Measurements from ENCODE around the gene ELMOD3. TPM values are rescaled to one million over a fixed set of nuclear protein-coding genes. Genes with fewer than 3 reads are reported as not detected.
"Not testable (repeated sequence)": the region's sequence is repeated elsewhere in the genome, so short reads cannot be mapped to it uniquely, and the experiment has no call there.

ELMOD3 gene
- total and polyA plus RNA-seq, 9 of the 15 experiments (the other 6 are each of a cell fraction or from before 2014, with no cell fraction given), result 2.7 to 18.7 (median 11.6) TPM

DNA sequence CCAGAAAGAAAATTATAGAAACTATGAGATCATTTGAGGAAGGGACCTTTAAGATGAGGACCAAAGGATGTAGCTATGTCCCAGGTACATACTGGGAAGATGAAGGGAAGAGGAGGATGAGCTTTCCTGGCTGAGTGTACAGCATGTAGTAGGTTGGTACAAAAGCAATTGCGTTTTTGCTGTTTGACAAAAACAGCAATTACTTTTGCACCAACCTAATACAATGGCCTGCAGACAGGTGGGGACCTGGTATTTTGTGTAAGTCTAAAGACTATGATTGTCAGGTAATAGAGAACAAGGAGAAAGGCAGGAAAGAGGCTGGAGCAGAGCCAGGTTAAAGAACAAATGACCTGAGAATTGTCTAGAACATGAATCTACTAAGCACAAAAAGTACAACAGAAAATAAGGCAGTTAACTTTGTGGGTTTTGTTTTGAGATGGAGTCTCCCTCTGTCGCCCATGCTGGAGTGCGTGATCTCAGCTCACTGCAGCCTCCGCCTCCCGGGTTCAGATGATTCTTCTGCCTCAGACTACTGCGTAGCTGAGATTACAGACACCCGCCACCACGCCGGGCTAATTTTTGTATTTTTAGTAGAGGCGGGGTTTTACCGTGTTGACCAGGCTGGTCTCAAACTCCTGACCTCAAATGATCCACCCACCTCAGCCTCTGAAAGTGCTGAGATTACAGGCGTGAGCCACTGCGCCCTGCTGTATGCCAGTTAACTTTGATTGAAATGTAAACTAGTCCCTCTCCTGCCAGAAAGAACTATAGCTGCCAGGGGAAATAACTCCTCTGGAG lies 23.5 kb upstream of the ELMOD3 start (continued):
- TF ChIP-seq, protein P1, sequence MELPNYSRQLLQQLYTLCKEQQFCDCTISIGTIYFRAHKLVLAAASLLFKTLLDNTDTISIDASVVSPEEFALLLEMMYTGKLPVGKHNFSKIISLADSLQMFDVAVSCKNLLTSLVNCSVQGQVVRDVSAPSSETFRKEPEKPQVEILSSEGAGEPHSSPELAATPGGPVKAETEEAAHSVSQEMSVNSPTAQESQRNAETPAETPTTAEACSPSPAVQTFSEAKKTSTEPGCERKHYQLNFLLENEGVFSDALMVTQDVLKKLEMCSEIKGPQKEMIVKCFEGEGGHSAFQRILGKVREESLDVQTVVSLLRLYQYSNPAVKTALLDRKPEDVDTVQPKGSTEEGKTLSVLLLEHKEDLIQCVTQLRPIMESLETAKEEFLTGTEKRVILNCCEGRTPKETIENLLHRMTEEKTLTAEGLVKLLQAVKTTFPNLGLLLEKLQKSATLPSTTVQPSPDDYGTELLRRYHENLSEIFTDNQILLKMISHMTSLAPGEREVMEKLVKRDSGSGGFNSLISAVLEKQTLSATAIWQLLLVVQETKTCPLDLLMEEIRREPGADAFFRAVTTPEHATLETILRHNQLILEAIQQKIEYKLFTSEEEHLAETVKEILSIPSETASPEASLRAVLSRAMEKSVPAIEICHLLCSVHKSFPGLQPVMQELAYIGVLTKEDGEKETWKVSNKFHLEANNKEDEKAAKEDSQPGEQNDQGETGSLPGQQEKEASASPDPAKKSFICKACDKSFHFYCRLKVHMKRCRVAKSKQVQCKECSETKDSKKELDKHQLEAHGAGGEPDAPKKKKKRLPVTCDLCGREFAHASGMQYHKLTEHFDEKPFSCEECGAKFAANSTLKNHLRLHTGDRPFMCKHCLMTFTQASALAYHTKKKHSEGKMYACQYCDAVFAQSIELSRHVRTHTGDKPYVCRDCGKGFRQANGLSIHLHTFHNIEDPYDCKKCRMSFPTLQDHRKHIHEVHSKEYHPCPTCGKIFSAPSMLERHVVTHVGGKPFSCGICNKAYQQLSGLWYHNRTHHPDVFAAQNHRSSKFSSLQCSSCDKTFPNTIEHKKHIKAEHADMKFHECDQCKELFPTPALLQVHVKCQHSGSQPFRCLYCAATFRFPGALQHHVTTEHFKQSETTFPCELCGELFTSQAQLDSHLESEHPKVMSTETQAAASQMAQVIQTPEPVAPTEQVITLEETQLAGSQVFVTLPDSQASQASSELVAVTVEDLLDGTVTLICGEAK (IDR thresholded peaks at IDR 0.05), result 0 out of 2 replicates have a peak, but pooled peaks have one; percentile 45
- TF ChIP-seq, protein P1 (CRISPR knock-in tag; IDR thresholded peaks at IDR 0.05), result no peak
- TF ChIP-seq THRAP3 (IDR thresholded peaks at IDR 0.05; ENCODE audit: borderline replicate concordance), result no peak
- TF ChIP-seq CBFA2T3 (IDR thresholded peaks at IDR 0.05), result peak; percentile 27; the same call in 1 of the 2 replicates

DNA sequence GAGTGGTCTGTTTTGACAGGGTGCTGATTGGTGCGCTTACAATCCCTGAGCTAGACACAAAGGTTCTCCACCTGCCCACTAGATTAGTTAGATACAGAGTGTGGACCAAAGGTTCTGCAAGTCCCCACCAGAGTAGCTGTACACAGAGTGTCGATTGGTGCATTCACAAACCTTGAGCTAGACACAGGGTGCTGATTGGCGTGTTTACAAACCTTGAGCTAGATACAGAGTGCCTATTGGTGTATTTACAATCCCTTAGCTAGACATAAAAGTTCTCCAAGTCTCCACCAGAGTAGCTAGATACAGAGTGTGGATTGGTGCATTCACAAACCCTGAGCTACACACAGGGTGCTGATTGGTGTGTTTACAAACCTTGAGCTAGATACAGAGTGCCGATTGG lies 20.7 kb upstream of the ELMOD3 start:
- FAIRE-seq; CTCF ChIA-PET (ENCODE audit: low intra/inter-chr PET ratio); H3K9ac ChIP-seq (ENCODE audit: insufficient read depth in 1 of 2, low read depth in 2 of 2, low read length in 2 of 2); BruUV-seq (replicated peaks); H2AFZ ChIP-seq (ENCODE audit: low read depth, low read length); H3K27me3 ChIP-seq (ENCODE audit: control insufficient read depth in 2 of 2, insufficient read depth in 2 of 2, low read length in 2 of 2); DNase-seq (ENCODE audit: extremely low read depth in 1 of 4, low spot score in 3 of 4); intact Hi-C loops (cut with micrococcal nuclease); H3K9me1 ChIP-seq (ENCODE audit: control insufficient read depth, insufficient read depth, low read length); H3K27ac ChIP-seq (ENCODE audit: extremely low read depth, low read depth, low read length); H3K4me3 ChIP-seq; in situ Hi-C loops (cut with MboI); H3K9me3 ChIP-seq (replicated peaks; ENCODE audit: control insufficient read depth, insufficient read depth, low read depth, low read length); ATAC-seq; H3K79me2 ChIP-seq (ENCODE audit: control insufficient read depth, insufficient read depth, low read length); H4K20me1 ChIP-seq (replicated peaks; ENCODE audit: control insufficient read depth, insufficient read depth, low read length); H3K36me3 ChIP-seq (ENCODE audit: control insufficient read depth, insufficient read depth, low read length); H3K4me2 ChIP-seq (ENCODE audit: insufficient read depth, low read length): not testable (repeated sequence)
- peaks cover 7 to 12% of the 10 kb centered on the region in 2 experiments; a peak in 4 of 5 replicates for H3K4me1 ChIP-seq (replicated peaks in 1 of 2; ENCODE audit: control insufficient read depth in 2 of 2, insufficient read depth in 2 of 2, low read length in 2 of 2)
- POLR2A ChIA-PET, result interaction anchor here (0.6 to 1.1 kb wide), 2 partner anchors 43 to 59 kb away, joined by 3 read pairs; no protein-coding TSS in a partner anchor
- WGBS (ENCODE audit: insufficient coverage, low coverage, missing lambda C conversion rate), result 61% methylated on average over 3 of the region's 4 CpGs

Data from K562 (cell line).